GM18507 (cell line): ENCODE measurements around the gene VPS4A.
A peak's percentile ranks its signal among the peaks of the same experiment; 100 is the strongest.

Source experiments
- DNase-seq: peaks from one replicate; pipeline ENCODE4 v3.0.0; 2011; ENCODE audit warnings: low read depth; ENCODE audit not compliant: insufficient read length; ENCODE audit errors: extremely low spot score
- FAIRE-seq: peaks from 2 replicates; lab custom pipeline; 2011; peaks lifted over from hg19 to GRCh38; lab: Jason Lieb, UNC

Gene VPS4A

GRCh38 chr16:69324585-69325253 is 13.6 kb downstream of the VPS4A start:
- FAIRE-seq (no peak), DNase-seq (no peak)

GRCh38 chr16:69325784-69326171 is 14.6 kb downstream of the VPS4A start:
- no peak for DNase-seq
- FAIRE-seq = no peak

DNA sequence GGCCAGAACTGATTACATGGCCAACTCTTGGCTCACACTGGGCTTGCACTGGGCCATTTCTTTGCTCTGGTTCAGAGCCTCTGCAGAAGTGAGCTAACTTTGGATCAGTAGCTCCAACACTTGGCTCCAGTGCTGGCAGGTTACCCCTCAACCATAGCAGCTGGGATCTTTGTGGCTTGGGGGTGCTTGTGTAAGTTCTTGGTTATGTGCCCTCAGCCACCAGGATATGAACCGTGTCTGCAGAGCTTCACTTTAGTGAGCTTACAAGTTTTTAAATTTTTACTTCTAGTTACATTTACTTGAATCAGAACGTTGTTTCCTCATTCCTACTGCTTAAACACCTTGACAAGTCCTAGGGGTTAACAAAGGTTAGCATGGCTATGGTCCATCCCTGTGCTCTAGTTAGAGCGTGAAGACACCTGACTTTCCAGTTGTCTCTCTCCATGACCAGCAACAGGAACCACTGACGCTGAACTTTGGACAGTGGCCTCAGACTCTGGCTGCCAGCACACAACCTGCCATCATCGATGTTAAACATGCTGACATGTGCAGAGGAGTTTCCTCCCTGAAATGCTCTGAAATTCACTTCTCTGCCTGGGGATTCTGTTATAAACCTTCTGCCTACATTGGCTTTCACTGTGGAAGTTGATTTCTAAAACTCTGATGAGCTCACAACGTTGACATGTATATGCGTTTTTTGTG is 15.2 kb downstream of the VPS4A start:
- DNase-seq (no peak), FAIRE-seq (no peak)

DNA sequence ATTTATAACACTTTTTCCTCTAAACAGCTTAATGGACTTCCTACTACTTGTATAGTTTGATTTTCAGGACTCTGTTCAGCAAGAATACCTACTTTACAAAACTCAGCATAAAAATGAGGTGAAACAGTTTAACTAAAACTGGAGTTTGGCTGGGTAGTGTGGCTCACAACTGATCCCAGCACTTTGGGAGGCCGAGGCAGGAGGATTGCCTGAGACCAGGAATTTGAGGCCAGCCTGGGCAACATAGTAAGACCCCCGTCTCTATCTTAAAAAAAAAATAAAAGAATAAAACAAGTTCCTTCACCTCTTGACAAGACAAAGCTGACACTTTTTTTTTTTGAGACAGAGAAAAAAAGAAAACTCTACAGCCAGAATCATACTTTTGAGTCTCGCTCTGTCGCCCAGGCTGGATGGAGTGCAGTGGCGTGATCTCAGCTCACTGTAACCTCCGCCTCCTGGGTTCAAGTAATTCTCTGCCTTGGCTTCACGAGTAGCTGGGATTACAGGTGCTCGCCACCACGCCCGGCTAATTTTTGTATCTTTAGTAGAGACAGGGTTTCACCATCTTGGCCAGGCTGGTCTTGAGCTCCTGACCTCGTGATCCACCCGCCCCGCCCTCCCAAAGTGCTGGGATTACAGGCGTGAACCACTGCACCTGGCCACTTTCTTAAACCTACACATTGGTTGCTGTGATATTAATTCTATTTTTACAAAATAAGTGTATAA is 16.6 kb downstream of the VPS4A start:
- no peak for DNase-seq
- FAIRE-seq = no peak

- DNase-seq (no peak), FAIRE-seq (no peak)
These were observed 17.7 kb downstream of the VPS4A start for GRCh38 chr16:69328854-69329316.

DNA sequence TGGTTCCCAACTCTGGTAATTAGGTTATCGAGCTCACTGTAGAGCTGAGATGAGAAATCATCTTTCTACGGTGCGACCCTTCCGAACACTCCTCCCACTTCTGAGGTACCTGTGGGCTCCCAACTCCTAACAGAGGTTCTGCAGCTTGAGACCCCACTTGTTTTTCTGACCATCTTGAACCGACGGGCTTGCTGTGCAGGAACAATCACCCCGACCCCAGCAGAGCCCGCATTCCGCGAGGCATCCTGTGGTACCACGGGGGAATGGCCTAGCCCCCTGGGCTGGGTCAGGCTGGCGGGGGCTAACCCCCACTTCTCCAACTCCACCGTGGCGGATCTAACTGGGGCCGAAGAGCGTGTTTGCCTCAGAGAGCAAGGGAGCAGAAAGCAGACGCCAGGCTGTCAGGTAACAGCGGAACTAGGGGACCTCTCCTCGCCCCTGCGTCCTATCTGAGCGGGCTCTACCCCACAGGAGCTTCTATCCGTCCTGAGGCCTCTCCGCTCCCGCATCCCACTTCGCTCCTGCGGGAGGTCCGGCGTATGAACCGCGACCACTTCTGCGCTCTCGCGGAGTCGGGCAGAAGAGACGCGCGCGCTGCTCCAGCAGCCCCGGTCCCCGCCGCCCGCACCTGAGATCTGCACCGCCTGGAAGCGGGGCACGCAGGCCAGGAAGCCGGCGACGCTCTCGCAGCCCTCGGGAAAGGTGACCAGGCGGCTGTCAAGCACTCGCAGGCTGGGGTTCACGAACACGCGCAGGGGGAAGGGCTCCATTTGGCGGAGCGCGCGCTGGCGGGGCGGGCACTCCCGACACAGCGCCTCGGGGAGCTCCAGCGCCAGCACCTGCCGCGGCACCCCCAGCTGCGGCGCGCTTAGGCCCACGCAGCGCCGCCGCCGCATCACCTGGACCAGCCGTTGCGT is 18.5 kb downstream of the VPS4A start:
- no peak for FAIRE-seq
- DNase-seq = peak; percentile 30

- peak; percentile 87 for FAIRE-seq
- peak; percentile 87 for DNase-seq
These were observed 19.3 kb downstream of the VPS4A start, which contains the start of gene PDF for GRCh38 chr16:69330286-69331109. Gene PDF, minus strand, starts transcription at chr16:69330588. Its CDS starts 18 bp downstream, at chr16:69330570.

GRCh38 chr16:69334696-69335095 is 23.5 kb downstream of the VPS4A start:
- DNase-seq (no peak), FAIRE-seq (no peak)

DNA sequence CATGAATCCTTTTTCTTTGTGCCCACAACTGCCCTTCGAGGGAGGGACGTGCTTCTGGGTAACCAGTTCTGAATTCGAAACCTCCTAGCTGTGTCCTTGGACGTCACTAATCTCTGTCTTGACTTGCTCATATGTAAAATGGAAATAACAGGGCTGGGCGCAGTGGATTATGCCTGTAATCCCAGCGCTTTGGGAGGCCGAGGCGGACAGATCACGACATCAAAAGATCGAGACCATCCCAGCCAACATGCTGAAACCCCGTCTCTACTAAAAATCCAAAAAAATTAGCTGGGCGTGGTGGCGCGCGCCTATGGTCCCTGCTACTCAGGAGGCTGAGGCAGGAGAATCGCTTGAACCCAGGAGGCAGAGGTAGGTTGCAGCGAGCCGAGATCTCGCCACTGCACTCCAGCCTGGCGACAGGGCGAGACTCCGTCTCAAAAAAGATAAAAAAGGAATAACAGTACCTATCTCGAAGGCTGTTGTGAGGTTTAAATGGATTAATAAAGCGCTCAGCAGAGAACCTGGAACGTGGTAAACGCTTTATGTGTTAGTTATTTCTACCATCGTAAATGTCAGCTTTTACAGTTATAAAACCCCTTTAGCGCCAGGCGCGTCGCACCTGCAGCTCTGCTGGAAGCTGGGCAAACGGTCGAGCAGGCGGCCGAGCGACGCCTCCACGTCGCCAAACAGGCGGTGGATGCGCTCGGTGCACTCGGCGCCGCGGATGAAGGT is 27.6 kb downstream of the VPS4A start:
- no peak for FAIRE-seq

DNA sequence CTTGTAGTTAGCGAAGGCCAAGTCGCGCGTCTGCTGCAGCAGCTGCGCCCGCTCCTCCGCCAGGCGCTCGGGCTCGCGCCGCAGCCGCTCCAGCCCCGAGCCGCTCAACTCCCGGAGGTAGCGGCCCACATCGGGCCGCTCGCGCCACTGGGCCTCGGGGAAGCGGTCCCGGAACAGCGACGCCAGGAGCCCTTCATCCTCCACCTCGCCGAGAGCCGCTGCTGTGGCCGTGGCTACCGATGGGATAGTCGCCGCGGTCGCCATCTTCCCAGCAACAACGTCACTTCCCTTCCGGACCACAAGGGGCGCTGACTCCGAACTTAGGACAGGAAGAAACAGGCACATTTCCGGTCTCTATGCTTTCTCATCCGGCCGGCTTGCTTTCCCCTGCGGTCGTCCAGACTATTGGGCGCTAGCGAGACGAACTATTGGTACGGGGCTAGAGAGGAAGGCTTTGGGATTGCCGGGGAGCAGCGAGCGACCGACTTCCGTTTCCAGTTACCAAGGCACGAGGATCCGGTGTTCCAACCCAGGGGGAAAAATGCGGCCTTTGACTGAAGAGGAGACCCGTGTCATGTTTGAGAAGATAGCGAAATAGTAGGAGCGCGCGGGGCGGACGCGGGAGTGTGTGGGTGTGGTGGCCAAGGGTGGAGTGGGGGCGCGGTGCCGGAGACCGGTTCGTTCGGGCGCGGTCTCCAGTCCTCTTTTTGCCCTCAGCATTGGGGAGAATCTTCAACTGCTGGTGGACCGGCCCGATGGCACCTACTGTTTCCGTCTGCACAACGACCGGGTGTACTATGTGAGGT is 28.3 kb downstream of the VPS4A start, which contains the start of the genes COG8 and NIP7:
COG8 (minus strand) TSS at position 276 of the 806 bp plus-strand sequence; CDS start at position 264, 12 bp downstream.
NIP7 (plus strand) TSS at position 484 of the 806 bp plus-strand sequence; CDS start at position 542, 58 bp downstream.
- peak; percentile 82 for DNase-seq
- FAIRE-seq = peak; percentile 98

More for the DNA sequence above, 27.6 kb downstream of the VPS4A start:
- no peak for DNase-seq

- DNase-seq (no peak), FAIRE-seq (no peak)
These were observed 29.0 kb downstream of the VPS4A start for GRCh38 chr16:69340095-69340644.

GRCh38 chr16:69344171-69344570 is 33.0 kb downstream of the VPS4A start:
- FAIRE-seq = no peak
- DNase-seq = no peak

- DNase-seq = no peak
These were observed 34.8 kb downstream of the VPS4A start for GRCh38 chr16:69345923-69346322.

DNA sequence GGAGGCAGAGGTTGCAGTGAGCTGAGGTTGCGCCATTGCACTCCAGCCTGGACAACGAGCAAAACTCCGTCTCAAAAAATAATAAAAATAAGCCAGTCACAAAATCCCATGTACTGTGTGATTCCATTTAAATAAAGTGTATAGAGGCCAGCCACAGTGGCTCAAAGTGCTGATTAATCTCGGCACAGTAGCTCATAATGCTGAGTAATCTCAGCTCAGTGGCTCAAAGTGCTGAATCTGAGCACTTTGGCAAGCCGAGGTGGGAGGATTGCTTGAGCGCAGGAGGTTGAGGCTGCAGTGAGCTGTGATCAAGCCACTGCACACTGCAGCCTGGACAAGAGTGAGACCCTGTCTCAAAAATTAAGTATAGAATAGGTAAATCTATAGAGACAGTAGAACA is 35.5 kb downstream of the VPS4A start:
- no peak for FAIRE-seq
- DNase-seq = no peak

More at GRCh38 chr16:69345923-69346322, 34.8 kb downstream of the VPS4A start:
- FAIRE-seq = peak; percentile 53

- no peak for FAIRE-seq
- no peak for DNase-seq
These were observed 37.1 kb downstream of the VPS4A start for GRCh38 chr16:69348222-69348621.

- FAIRE-seq (no peak), DNase-seq (no peak)
These were observed 38.4 kb downstream of the VPS4A start for GRCh38 chr16:69349536-69349935.
